GDM1 (cell line): ENCODE data around the gene HOPX.
"Not testable (repeated sequence)": the region's sequence is repeated elsewhere in the genome, so short reads cannot be mapped to it uniquely, and the experiment has no call there.

ENCODE experiments used
- DNase-seq: peaks from one replicate; lab custom pipeline; 2025; lab: John Stamatoyannopoulos, UW

Gene HOPX

DNA sequence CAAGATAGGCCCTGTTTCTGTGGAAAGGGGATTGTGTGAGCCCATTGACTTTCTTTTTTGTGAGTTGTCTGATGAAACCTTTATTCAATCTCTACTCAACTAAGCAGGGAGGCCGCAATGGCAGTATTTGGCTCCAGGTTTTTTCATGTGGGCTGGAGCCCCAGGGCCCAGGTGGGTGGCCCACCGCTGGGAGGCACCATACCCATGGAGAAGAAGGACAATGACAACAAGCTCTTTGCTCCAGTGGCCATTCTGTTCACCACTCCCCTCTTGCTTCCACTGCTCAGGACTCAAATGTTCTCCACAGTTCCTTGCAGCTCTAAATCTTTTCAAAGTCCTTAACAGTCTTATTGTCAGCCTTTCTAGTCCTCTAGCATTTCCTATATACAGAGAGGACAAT lies 54.1 kb downstream of the HOPX start:
- DNase-seq: no peak

- DNase-seq: no peak
Observed at GRCh38 chr4:56626420-56626819, 54.7 kb downstream of the HOPX start.

DNA sequence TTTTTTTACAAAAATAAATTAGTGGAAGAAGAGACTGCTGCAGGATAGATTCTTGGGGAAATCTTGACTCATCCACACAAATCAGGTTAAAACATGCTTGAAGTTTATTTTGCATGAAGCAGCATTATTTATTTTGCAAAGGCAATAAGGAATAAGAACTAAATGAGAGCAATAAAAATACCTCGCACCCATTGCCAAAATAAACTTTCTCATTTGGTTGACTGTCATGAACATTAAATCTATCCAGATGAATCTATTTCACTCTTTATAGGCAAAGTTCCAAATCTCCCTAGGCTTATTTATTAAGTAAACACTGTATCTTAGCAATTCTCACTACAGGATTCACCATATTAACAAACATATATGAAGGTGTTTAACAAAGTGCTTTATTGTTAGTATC lies 58.9 kb downstream of the HOPX start:
- no peak for DNase-seq

DNA sequence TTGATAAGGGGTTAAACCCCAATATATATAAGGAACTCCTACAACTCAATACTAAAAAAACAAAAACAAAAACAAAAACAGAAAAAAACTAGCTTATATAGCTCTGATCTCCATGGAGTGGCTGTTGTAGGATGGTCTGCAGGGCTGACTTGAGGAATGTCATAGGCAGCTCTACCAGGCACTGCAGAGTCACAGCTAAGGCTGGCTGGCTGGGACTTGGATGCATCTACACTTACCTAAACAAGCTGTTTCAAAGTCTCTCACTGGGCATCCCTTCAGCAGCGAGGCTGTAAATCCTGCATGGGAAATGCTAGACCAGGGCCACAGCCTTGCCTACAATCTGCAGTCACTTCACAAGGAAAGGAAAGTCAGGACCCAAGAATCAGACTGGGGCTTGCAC lies 61.3 kb downstream of the HOPX start:
- no peak for DNase-seq

GRCh38 chr4:56619160-56619559 lies 61.9 kb downstream of the HOPX start:
- no peak for DNase-seq

GRCh38 chr4:56618734-56619133 lies 62.4 kb downstream of the HOPX start:
- no peak for DNase-seq

DNA sequence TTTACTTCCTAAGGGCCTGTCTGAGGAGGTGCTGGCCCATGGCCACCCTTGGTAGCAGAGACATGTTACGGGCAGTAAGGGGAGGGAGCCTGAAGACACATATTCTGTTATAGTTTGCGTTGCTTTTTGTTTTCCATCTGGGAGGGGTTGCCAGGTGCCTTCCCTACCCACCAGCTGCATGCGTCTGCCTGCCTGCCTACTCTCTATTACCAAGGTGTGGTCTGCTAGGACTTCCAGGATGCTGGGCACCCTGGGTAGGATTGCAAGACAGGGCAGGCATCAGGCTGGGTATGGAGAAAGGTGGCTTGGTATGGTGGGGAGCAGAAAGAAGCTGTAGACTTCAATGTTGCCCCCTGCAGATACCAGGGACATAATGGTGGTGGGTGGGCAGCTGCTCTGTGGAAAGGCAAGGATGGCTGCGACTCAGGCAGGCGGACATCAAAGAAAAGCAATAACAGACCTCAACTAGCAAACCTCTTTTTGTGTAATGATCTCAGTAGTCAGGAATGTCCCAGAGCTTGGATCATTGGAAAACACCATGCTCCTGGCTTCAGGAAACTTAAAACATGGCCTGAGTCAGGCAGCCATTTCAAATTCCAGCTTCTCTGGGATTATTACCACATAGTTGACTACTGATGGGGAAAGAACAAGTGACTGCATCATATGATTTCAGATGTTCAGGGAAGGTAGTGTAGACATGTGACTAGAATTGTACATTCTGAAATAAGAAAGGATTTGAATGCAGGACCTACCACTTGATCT lies 67.8 kb downstream of the HOPX start:
- DNase-seq: no peak

DNA sequence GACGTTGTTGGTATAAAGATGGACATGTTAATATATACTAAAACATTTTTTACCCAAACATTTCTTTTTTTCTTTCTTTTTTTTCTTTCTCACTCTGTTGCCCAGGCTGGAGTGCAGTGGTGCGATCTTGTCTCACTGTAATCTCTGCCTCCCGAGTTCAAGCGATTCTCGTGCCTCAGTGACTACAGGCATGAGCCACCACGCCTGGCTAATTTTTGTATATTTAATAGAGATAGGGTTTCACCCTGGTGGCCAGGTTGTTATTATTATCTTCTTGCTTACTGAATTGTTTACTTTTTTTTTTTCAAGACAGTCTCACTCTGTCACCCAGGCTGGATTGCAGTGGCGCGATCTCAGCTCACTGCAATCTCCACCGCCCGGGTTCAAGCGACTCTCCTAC lies 68.8 kb downstream of the HOPX start:
- no peak for DNase-seq

DNA sequence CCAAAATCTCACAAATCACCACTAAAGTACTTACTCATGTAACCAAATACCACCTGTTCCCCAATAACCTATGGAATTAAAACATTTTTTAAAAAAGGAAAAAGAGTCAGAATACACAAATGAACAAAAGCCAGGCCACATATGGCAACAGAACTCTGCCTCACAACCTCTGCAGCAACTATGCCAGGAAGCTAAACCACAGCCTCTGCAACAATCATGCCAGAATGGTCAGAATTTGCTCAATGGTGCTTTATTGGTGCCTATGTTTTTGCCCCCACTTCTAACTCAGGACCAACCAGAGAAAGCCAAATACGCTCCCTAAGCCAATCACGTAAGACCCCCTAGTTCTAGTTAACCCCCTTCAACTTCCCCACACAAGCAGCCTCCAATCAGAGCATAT lies 69.6 kb downstream of the HOPX start:
- no peak for DNase-seq

DNA sequence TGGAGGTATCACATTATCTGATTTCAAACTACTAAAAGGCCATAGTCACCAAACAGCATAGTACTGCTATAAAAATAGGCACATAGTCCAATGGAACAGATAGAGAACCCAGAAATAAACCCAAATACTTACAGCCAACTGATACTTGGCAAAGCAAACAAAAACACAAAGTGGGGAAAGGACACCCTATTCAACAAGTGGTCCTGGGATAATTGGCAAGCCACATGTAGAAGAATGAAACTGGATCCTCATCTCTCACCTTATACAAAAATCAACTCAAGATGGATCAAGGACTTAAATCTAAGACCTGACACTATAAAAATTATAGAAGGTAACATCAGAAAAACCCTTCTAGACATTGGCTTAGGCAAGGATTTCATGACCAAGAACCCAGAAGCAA lies 70.9 kb downstream of the HOPX start:
- DNase-seq: not testable (repeated sequence)

DNA sequence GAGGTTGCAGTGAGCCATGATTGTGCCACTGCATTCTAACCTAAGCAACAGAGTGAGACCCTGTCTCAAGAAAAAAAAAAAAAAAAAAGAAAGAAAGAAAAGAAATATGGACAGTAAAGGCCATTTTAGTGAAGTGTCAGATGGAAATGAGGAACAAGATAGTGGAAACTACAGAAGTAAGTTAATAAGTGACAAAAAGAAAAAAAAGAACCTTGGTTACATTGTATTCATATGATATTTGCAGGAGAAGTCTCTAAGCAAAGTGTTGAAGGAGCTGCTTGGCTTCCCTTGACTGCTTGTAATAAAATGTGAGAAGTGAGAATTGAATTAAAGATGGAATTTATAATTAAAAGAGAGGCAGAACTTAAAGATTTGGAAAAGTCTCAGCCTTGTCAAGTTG lies 73.2 kb downstream of the HOPX start:
- no peak for DNase-seq

GRCh38 chr4:56606385-56606784 lies 74.7 kb downstream of the HOPX start:
- no peak for DNase-seq

- DNase-seq: not testable (repeated sequence)
Observed at GRCh38 chr4:56605464-56605863, 75.6 kb downstream of the HOPX start.

DNA sequence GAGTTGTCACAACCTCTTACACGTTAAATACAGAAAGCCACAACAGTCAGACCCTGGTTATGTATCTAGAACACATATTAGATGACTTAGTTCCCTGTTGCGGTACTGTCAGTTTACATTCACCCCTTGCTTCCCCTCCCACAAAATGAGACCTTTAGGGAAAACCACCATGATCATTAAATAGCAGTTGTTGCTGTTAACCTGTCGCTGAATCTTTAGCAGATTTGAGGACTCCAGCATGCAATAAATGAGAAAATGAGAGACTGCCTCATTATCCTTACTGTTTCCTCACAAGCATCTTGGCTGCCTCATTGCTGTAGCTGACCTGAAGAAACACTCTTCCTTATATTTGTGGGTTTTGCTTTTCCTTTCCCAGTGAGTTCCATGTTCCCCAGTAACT lies 77.8 kb downstream of the HOPX start:
- no peak for DNase-seq
